Adipocyte (in vitro differentiated cells): ENCODE measurements around the gene SUPT4H1.

Experiments used
- DNase-seq: peaks from one replicate; pipeline ENCODE4 v3.0.0-alpha.2; 2015; ENCODE audit warnings: low read depth
- H3K27me3 ChIP-seq: replicated peaks from 2 replicates; pipeline ENCODE4 v1.7.0; 2013; ENCODE audit warnings: mild to moderate bottlenecking, low read length, moderate library complexity; ENCODE audit not compliant: control insufficient read depth, insufficient read depth
- H3K36me3 ChIP-seq: 2 replicates; pipeline ENCODE4 v1.7.0; 2013; ENCODE audit warnings: low read length, mild to moderate bottlenecking, moderate library complexity; ENCODE audit not compliant: control insufficient read depth, insufficient read depth, severe bottlenecking
- H3K4me1 ChIP-seq: 2 replicates; pipeline ENCODE4 v1.7.0; 2013; ENCODE audit warnings: mild to moderate bottlenecking, low read length, moderate library complexity; ENCODE audit not compliant: control insufficient read depth, insufficient read depth
- H3K4me3 ChIP-seq: 2 replicates; pipeline ENCODE4 v1.7.0; 2013; ENCODE audit warnings: mild to moderate bottlenecking, low read length, moderate library complexity
- H3K9ac ChIP-seq: 2 replicates; pipeline ENCODE4 v1.7.0; 2013; ENCODE audit warnings: mild to moderate bottlenecking, low read length, moderate library complexity
- H3K9me3 ChIP-seq: 2 replicates; pipeline ENCODE4 v1.7.0; 2013; ENCODE audit warnings: mild to moderate bottlenecking, low read length, moderate library complexity; ENCODE audit not compliant: control insufficient read depth

Gene SUPT4H1

DNA sequence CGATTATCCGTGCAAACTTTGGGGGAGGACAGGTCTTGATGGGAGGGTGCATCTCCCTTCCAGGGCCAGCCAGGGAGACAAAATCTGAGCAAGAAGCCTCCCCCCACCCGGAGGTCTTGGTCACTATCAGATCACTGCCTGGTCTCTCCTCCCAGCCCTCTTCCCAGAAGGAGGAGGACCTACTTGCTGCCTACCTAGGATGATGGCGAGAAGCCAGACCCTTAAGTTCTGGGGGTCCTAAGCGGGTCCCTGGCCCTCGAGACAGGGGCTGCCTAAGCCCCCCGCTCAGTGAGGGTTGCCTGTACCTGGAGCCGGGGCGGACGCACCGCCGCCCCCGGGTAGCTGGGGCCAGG, 28.0 kb downstream of the SUPT4H1 start:
- Histone ChIP-seq H3K4me1 (peaks cover 4% of the 10 kb centered on the region), H3K9me3 (no peaks in the 10 kb centered on the region), H3K36me3 (no peaks in the 10 kb centered on the region), H3K4me3 (peak overlapping the region; percentile 70), H3K9ac (no peak overlapping the region), H3K27me3 (peaks cover 65% of the 10 kb centered on the region)
- DNase-seq: no peak

- Histone ChIP-seq H3K9ac (no peak overlapping the region), H3K4me3 (no peak overlapping the region), H3K27me3 (peaks cover 60% of the 10 kb centered on the region), H3K9me3 (no peaks in the 10 kb centered on the region), H3K36me3 (no peaks in the 10 kb centered on the region), H3K4me1 (peaks cover 4% of the 10 kb centered on the region)
- no peak for DNase-seq
Measured at GRCh38 chr17:58323366-58324055, 28.5 kb downstream of the SUPT4H1 start.

- H3K4me3 ChIP-seq: no peak overlapping the region
- DNase-seq: no peak
- no peaks in the 10 kb centered on the region for H3K36me3 ChIP-seq
- no peak overlapping the region for H3K9ac ChIP-seq
- no peaks in the 10 kb centered on the region for H3K9me3 ChIP-seq
- H3K4me1 ChIP-seq: peaks cover 4% of the 10 kb centered on the region
- H3K27me3 ChIP-seq: peaks cover 52% of the 10 kb centered on the region
Measured at GRCh38 chr17:58322581-58323185, 29.3 kb downstream of the SUPT4H1 start.

- Histone ChIP-seq H3K4me3 (no peak overlapping the region), H3K27me3 (peaks cover 45% of the 10 kb centered on the region), H3K36me3 (no peaks in the 10 kb centered on the region), H3K9me3 (no peaks in the 10 kb centered on the region), H3K4me1 (peaks cover 4% of the 10 kb centered on the region), H3K9ac (no peak overlapping the region)
- DNase-seq: no peak
Measured at GRCh38 chr17:58321571-58322525, 30.2 kb downstream of the SUPT4H1 start.

DNA sequence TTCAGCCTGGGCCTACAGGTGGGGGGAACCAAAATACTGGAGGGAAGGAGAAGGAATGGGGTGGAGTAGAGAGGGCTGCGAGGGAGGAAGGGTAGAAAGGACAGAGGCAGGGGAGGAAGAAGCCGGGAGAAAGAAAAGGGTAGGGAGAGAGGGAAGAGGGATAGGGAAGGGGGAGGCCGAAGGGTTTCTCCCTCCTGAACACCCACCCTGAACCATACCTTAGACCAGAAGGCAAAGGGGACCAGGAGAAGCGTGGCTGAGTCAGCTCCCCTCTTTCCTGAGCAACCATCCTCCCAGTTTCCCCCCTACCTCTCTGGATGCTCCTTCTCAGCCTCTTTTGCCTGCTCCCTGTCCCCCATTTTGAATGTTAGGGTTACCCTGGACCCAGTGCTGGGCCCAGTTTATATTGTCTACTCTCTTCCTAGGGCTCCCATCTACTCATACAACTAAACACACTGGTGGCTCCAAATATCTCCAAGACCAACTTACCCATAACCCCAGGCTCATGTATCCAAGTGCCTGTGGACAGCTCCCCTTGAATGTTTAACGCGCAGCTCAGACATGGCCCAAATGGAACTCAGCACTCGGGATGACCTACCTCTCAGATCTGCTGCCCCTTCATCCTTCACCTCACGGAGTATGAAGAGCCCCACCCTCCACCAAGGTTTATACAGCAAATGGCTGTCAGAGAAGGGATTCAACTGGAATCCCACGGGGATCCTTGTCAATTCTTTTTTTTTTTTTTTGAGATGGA, 31.3 kb downstream of the SUPT4H1 start:
- H3K4me3 ChIP-seq: no peak overlapping the region
- peaks cover 4% of the 10 kb centered on the region for H3K4me1 ChIP-seq
- no peak overlapping the region for H3K9ac ChIP-seq
- peaks cover 43% of the 10 kb centered on the region for H3K27me3 ChIP-seq
- no peaks in the 10 kb centered on the region for H3K9me3 ChIP-seq
- no peak for DNase-seq
- H3K36me3 ChIP-seq: no peaks in the 10 kb centered on the region

DNA sequence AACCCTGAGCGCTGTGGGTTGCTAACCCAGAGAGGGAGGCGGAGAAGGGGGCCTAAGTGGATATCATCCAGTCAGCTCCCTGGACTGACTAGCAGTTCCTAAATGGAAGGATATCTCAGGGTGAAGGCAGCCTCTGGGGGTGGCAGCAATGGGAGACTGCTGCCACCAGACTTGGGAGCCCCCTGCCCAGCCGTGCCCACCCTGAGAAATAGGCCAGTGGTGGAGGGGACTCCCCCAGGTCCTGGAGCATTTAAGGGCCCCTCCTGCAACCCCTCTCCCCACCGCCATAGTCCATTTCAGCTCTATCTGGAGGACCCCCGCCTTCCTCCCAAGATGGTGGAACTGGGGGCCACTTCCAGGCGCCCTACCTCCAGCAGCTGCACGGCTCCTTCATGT, 31.8 kb downstream of the SUPT4H1 start:
- Histone ChIP-seq H3K9me3 (no peaks in the 10 kb centered on the region), H3K4me1 (peaks cover 4% of the 10 kb centered on the region), H3K36me3 (no peaks in the 10 kb centered on the region), H3K9ac (no peak overlapping the region), H3K4me3 (no peak overlapping the region), H3K27me3 (peaks cover 43% of the 10 kb centered on the region)
- DNase-seq: no peak

- no peak overlapping the region for H3K9ac ChIP-seq
- H3K27me3 ChIP-seq: peaks cover 36% of the 10 kb centered on the region
- no peak overlapping the region for H3K4me3 ChIP-seq
- H3K9me3 ChIP-seq: no peaks in the 10 kb centered on the region
- peaks cover under 1% of the 10 kb centered on the region for H3K4me1 ChIP-seq
- H3K36me3 ChIP-seq: no peaks in the 10 kb centered on the region
- no peak for DNase-seq
Measured at GRCh38 chr17:58319173-58320162, 32.5 kb downstream of the SUPT4H1 start.

DNA sequence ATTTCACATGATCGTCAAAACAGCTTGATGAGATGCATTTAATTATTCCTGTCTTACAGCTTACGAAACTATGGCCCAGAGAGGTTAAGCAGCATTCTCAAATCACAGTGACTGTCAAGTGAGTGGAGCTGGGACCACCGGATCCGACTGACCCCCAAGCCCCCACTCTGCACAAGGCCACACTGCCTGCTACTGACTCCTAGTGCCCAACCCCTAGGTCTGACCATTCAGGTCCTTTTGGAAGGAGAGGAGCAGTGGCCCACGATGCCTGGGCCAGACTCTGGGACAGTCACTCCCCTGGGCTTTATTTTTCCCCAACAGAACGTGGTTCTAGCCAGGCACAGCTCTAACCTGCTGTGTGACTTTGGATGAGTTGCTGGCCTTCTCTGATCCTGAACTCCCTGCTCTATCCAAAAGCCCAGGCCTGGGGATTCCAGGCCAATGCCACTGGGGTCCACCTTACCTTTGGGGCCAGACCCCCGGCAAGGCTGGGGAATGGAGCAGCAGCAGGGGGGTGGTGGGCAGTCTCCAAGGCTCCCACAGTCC, 33.3 kb downstream of the SUPT4H1 start:
- Histone ChIP-seq H3K4me1 (no peaks in the 10 kb centered on the region), H3K9me3 (no peaks in the 10 kb centered on the region), H3K36me3 (no peaks in the 10 kb centered on the region), H3K9ac (no peak overlapping the region), H3K27me3 (peaks cover 29% of the 10 kb centered on the region), H3K4me3 (no peak overlapping the region)
- no peak for DNase-seq

DNA sequence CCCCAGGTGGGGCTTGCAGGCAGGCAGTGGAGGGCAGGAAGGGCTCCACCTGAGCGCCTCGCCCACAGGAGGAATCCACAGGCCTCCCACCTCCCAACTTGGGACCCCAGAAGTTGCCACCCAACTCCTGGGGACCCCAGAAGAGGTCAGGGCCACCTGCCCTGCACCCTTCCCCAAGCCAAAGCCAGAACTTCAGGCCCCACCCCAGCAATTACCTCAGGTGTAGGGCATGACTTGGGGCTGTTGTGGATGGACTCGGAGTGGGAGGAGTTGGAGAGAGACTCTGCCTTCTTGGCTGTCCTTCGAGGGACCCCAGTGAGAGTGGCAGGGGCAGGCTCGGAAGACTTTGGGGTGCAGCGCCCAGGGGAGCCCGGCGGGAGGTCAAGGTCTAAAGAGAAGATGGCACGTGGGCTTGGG, 33.9 kb downstream of the SUPT4H1 start:
- no peaks in the 10 kb centered on the region for H3K4me1 ChIP-seq
- H3K9ac ChIP-seq: no peak overlapping the region
- H3K36me3 ChIP-seq: no peaks in the 10 kb centered on the region
- no peak for DNase-seq
- H3K9me3 ChIP-seq: no peaks in the 10 kb centered on the region
- H3K4me3 ChIP-seq: no peak overlapping the region
- H3K27me3 ChIP-seq: peaks cover 24% of the 10 kb centered on the region
